DOHH2 (cell line): ENCODE measurements around the gene ATP8B1.

Experiments
- CTCF ChIP-seq: fragments of 200-600 bp; sonication (generic); IDR thresholded peaks from one replicate; pipeline ENCODE4 v1.5.1; 2014; ENCODE audit warnings: antibody characterized with exemption, mild to moderate bottlenecking, low read depth, low read length; ENCODE audit not compliant: poor library complexity, severe bottlenecking
- EZH2phosphoT487 ChIP-seq: fragments of 200-600 bp; sonication (generic); IDR thresholded peaks from 2 replicates; pipeline ENCODE4 v1.6.1; 2017; ENCODE audit warnings: borderline replicate concordance, mild to moderate bottlenecking, antibody characterized with exemption, low read length, moderate library complexity, mixed read lengths

- TF ChIP-seq CTCF (no peak), EZH2phosphoT487 (no peak)
Measured at GRCh38 chr18:57730146-57730545, 73.0 kb downstream of the ATP8B1 start.
